Embryonic facial prominence (tissue), 1 donor: Measurements from ENCODE around the gene SSH2.
"Not testable (repeated sequence)": the region's sequence is repeated elsewhere in the genome, so short reads cannot be mapped to it uniquely, and the experiment has no call there.

ENCODE experiments used
- DNase-seq: peaks from one replicate; pipeline ENCODE4 v3.0.0-alpha.2; 2016; ENCODE audit errors: extremely low spot score

SSH2 gene

GRCh38 chr17:29874358-29874757, 55.7 kb downstream of the SSH2 start:
- DNase-seq = not testable (repeated sequence)

- DNase-seq = no peak
These were observed 56.6 kb downstream of the SSH2 start for GRCh38 chr17:29873476-29873875.

GRCh38 chr17:29870836-29871465, 59.1 kb downstream of the SSH2 start:
- no peak for DNase-seq

- DNase-seq = no peak
These were observed 62.3 kb downstream of the SSH2 start for GRCh38 chr17:29867643-29868181.

GRCh38 chr17:29866746-29867404, 63.2 kb downstream of the SSH2 start:
- DNase-seq = no peak

GRCh38 chr17:29864615-29865014, 65.4 kb downstream of the SSH2 start:
- DNase-seq = no peak

GRCh38 chr17:29864123-29864522, 65.9 kb downstream of the SSH2 start:
- DNase-seq = not testable (repeated sequence)

GRCh38 chr17:29862951-29863350, 67.1 kb downstream of the SSH2 start:
- no peak for DNase-seq

- DNase-seq = no peak
These were observed 67.9 kb downstream of the SSH2 start for GRCh38 chr17:29862127-29862526.

- DNase-seq = not testable (repeated sequence)
These were observed 70.6 kb downstream of the SSH2 start for GRCh38 chr17:29859445-29859844.

GRCh38 chr17:29857823-29858222, 72.2 kb downstream of the SSH2 start:
- no peak for DNase-seq

- not testable (repeated sequence) for DNase-seq
These were observed 72.9 kb downstream of the SSH2 start for GRCh38 chr17:29857105-29857504.

GRCh38 chr17:29855686-29856085, 74.3 kb downstream of the SSH2 start:
- DNase-seq = no peak

GRCh38 chr17:29848737-29849136, 81.3 kb downstream of the SSH2 start:
- no peak for DNase-seq

- no peak for DNase-seq
These were observed 82.3 kb downstream of the SSH2 start for GRCh38 chr17:29847527-29848400.

GRCh38 chr17:29847118-29847517, 82.9 kb downstream of the SSH2 start:
- DNase-seq = no peak

GRCh38 chr17:29846298-29846697, 83.7 kb downstream of the SSH2 start:
- no peak for DNase-seq

GRCh38 chr17:29844339-29845048, 85.5 kb downstream of the SSH2 start:
- peak; percentile 22 for DNase-seq

- no peak for DNase-seq
These were observed 89.1 kb downstream of the SSH2 start for GRCh38 chr17:29840884-29841283.

- no peak for DNase-seq
These were observed 90.4 kb downstream of the SSH2 start for GRCh38 chr17:29839656-29840055.

- no peak for DNase-seq
These were observed 91.1 kb downstream of the SSH2 start for GRCh38 chr17:29838961-29839360.

- no peak for DNase-seq
These were observed 92.5 kb downstream of the SSH2 start for GRCh38 chr17:29837531-29837930.
